Fibroblast of lung (primary cell): ENCODE results near the gene DAB1. TPM values are rescaled to one million over a fixed set of nuclear protein-coding genes. Genes with fewer than 3 reads are reported as not detected.

Source experiments
- DNase-seq, 2 donors: peaks; one replicate each; pipeline versions ENCODE4 v3.0.0 to v3.0.0-alpha.2; 2010; ENCODE audit warnings: low read depth in 2 of 2
- H2AFZ ChIP-seq: 2 replicates; pipeline ENCODE4 v1.5.1; 2012; ENCODE audit warnings: low read length, control low read depth, inconsistent platforms
- H3K27ac ChIP-seq: 2 replicates; pipeline ENCODE4 v1.5.1; 2011; ENCODE audit warnings: low read length, control low read depth; ENCODE audit not compliant: insufficient read depth
- H3K27me3 ChIP-seq: 2 replicates; pipeline ENCODE4 v1.5.1; 2011; ENCODE audit warnings: mild to moderate bottlenecking, low read length; ENCODE audit not compliant: control insufficient read depth, insufficient read depth
- H3K36me3 ChIP-seq: 2 replicates; pipeline ENCODE4 v1.5.1; 2011; ENCODE audit warnings: low read length; ENCODE audit not compliant: control insufficient read depth, insufficient read depth
- H3K4me1 ChIP-seq: 2 replicates; pipeline ENCODE4 v1.5.1; 2011; ENCODE audit warnings: low read length; ENCODE audit not compliant: control insufficient read depth, insufficient read depth; ENCODE audit errors: extremely low read depth
- H3K4me2 ChIP-seq: 2 replicates; pipeline ENCODE4 v1.5.1; 2011; ENCODE audit warnings: low read length, control low read depth; ENCODE audit not compliant: insufficient read depth; ENCODE audit errors: extremely low read depth
- H3K4me3 ChIP-seq, 4 experiments: fragments of 200-600 bp in 1 of 4; sonication (generic) in 1 of 4; replicated peaks in 1 of 4; 2 replicates each; pipeline ENCODE4 v1.5.1; 2011 to 2016; ENCODE audit warnings: low read length in 4 of 4, low read depth in 3 of 4, mild to moderate bottlenecking in 3 of 4, control low read depth in 2 of 4, inconsistent platforms in 1 of 4, mixed read lengths in 1 of 4; ENCODE audit not compliant: insufficient read depth in 1 of 4; ENCODE audit errors: control extremely low read depth in 1 of 4
- H3K79me2 ChIP-seq: 2 replicates; pipeline ENCODE4 v1.5.1; 2012; ENCODE audit warnings: mild to moderate bottlenecking, low read length, inconsistent platforms; ENCODE audit not compliant: control insufficient read depth, insufficient read depth
- H3K9ac ChIP-seq: 2 replicates; pipeline ENCODE4 v1.5.1; 2011; ENCODE audit warnings: mild to moderate bottlenecking, low read length, control low read depth; ENCODE audit not compliant: insufficient read depth
- H3K9me3 ChIP-seq: 2 replicates; pipeline ENCODE4 v1.5.1; 2012; ENCODE audit warnings: low read depth, low read length; ENCODE audit not compliant: control insufficient read depth, insufficient read depth
- H4K20me1 ChIP-seq: 2 replicates; pipeline ENCODE4 v1.5.1; 2011; ENCODE audit warnings: low read length; ENCODE audit not compliant: control insufficient read depth, insufficient read depth; ENCODE audit errors: extremely low read depth
- CTCF ChIP-seq, 2 donors: IDR thresholded peaks in 1 of 2; conservative IDR thresholded peaks in 1 of 2; 1 replicate in 1 of 2; 2 replicates in 1 of 2; pipeline ENCODE4 v1.5.1; 2011 to 2012; ENCODE audit warnings: low read length in 2 of 2, control low read depth in 1 of 2, inconsistent platforms in 1 of 2, low read depth in 1 of 2, mild to moderate bottlenecking in 1 of 2
- EZH2 ChIP-seq: IDR thresholded peaks from 2 replicates; pipeline ENCODE4 v1.5.1; 2012; ENCODE audit warnings: low read length, control low read depth, mild to moderate bottlenecking; ENCODE audit errors: missing control alignments
- polyA plus RNA-seq, 2 donors: library from polyadenylated mRNA; depleted of rRNA in 1 of 2; stranded (reverse) in 1 of 2; unstranded in 1 of 2; fragments of >200 nt; gene quantifications; 2 replicates each; pipeline ENCODE4 v1.2.1, GENCODE V29; 2011 to 2012; ENCODE audit warnings: missing spikeins in 1 of 2
- total RNA-seq: library from RNA; depleted of rRNA; stranded (reverse); fragments of >200 nt; gene quantifications from 2 replicates; pipeline ENCODE4 v1.2.1, GENCODE V29; 2014

Gene DAB1
- total and polyA plus RNA-seq, 2 donors (not counting 1 experiment from before 2014, with no cell fraction given) = 0.17 to 2.0 TPM

GRCh38 chr1:57360846-57361407 is 62.9 kb downstream of the DAB1 start:
- no peak for DNase-seq
- no peaks in the 10 kb centered on the region for H3K36me3 ChIP-seq
- no peaks in the 10 kb centered on the region for H3K4me1 ChIP-seq
- H3K9ac ChIP-seq = no peak overlapping the region
- H2AFZ ChIP-seq = no peak overlapping the region
- TF ChIP-seq CTCF (conservative IDR thresholded peaks at IDR 0.05 in 1 of 2, IDR thresholded peaks at IDR 0.05 in 1 of 2; ENCODE audit: low read depth in 1 of 2, low read length in 2 of 2) = no peak
- no peak for TF ChIP-seq EZH2
- H3K79me2 ChIP-seq = no peaks in the 10 kb centered on the region
- H3K27ac ChIP-seq = no peak overlapping the region
- no peaks in the 10 kb centered on the region for H3K9me3 ChIP-seq
- no peaks in the 10 kb centered on the region for H3K27me3 ChIP-seq
- H3K4me3 ChIP-seq = no peak overlapping the region
- H3K4me2 ChIP-seq = no peak overlapping the region
- H4K20me1 ChIP-seq = no peaks in the 10 kb centered on the region

- Histone ChIP-seq H3K27me3 (no peaks in the 10 kb centered on the region), H3K9me3 (no peaks in the 10 kb centered on the region), H2AFZ (no peak overlapping the region), H3K4me3 (no peak overlapping the region), H3K4me1 (no peaks in the 10 kb centered on the region), H3K9ac (no peak overlapping the region), H3K4me2 (no peak overlapping the region), H3K79me2 (no peaks in the 10 kb centered on the region), H3K36me3 (no peaks in the 10 kb centered on the region), H3K27ac (no peak overlapping the region), H4K20me1 (no peaks in the 10 kb centered on the region)
- no peak for DNase-seq
- no peak for TF ChIP-seq CTCF (conservative IDR thresholded peaks at IDR 0.05 in 1 of 2, IDR thresholded peaks at IDR 0.05 in 1 of 2; ENCODE audit: low read depth in 1 of 2, low read length in 2 of 2)
Measured at GRCh38 chr1:57357462-57357861, 66.4 kb downstream of the DAB1 start.

DNA sequence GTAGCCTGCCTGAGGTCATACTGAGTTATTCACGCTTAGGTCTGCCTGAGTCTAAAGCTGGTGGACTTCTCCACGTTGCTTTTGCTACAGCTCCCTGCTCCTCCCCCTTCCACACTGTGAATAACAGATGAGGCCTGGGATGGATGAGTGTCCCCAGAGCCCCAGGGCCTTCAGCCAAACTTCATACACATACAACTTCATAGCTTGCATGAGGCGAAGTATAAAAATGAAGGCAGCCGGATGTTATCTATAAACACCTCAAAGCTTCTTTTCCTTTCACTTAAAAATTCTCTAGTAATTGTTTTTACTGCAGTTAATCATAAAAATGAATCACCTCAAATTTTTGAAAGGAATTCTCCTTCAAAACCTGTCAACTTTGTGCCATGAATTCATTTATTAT is 70.2 kb downstream of the DAB1 start:
- Histone ChIP-seq H3K9me3 (no peaks in the 10 kb centered on the region), H3K27ac (no peak overlapping the region), H3K4me1 (no peaks in the 10 kb centered on the region), H3K9ac (no peak overlapping the region), H4K20me1 (no peaks in the 10 kb centered on the region), H3K36me3 (no peaks in the 10 kb centered on the region), H3K27me3 (no peaks in the 10 kb centered on the region), H2AFZ (no peak overlapping the region), H3K79me2 (no peaks in the 10 kb centered on the region), H3K4me2 (no peak overlapping the region), H3K4me3 (no peak overlapping the region)
- TF ChIP-seq EZH2 = no peak
- TF ChIP-seq CTCF (conservative IDR thresholded peaks at IDR 0.05 in 1 of 2, IDR thresholded peaks at IDR 0.05 in 1 of 2; ENCODE audit: low read depth in 1 of 2, low read length in 2 of 2) = no peak
- DNase-seq = peak; percentile 39 to 61
